Sigmoid colon (tissue), 7 donors: ENCODE results near the gene H19. TPM values are rescaled to one million over a fixed set of nuclear protein-coding genes. Genes with fewer than 3 reads are reported as not detected.

Experiments
- DNase-seq: peaks from one replicate; pipeline ENCODE4 v3.0.0-alpha.2; 2019
- H3K27ac ChIP-seq, 4 donors: fragments of 200-600 bp; sonication (generic); one replicate each; pipeline ENCODE4 v1.5.1; 2016 to 2019; ENCODE audit warnings: mild to moderate bottlenecking in 1 of 4
- H3K27me3 ChIP-seq, 3 donors: fragments of 200-600 bp; sonication (generic); one replicate each; pipeline ENCODE4 v1.5.1; 2019; ENCODE audit warnings: mild to moderate bottlenecking in 1 of 3
- H3K36me3 ChIP-seq, 4 donors: fragments of 200-600 bp; sonication (generic); one replicate each; pipeline ENCODE4 v1.5.1; 2016 to 2019
- H3K4me1 ChIP-seq, 4 donors: fragments of 200-600 bp; sonication (generic); one replicate each; pipeline ENCODE4 v1.5.1; 2017 to 2019
- H3K4me3 ChIP-seq, 4 donors: fragments of 200-600 bp; sonication (generic); one replicate each; pipeline ENCODE4 v1.5.1; 2017 to 2019; ENCODE audit warnings: mild to moderate bottlenecking in 2 of 4, moderate library complexity in 1 of 4
- H3K9me3 ChIP-seq, 4 donors: fragments of 200-600 bp in 3 of 4; sonication (generic) in 3 of 4; one replicate each; pipeline versions ENCODE4 v1.5.1 to v1.6.1; 2013 to 2019
- CTCF ChIP-seq, 4 experiments: fragments of 450-650 bp in 3 of 4; fragments of 200-600 bp in 1 of 4; IDR thresholded peaks; one replicate each; pipeline ENCODE4 v1.5.1; 2016 to 2019; ENCODE audit warnings: antibody characterized with exemption in 4 of 4, mild to moderate bottlenecking in 3 of 4, moderate library complexity in 2 of 4
- EP300 ChIP-seq, 4 donors: sonication (generic); formaldehyde crosslinking; IDR thresholded peaks; one replicate each; pipeline ENCODE4 v1.6.1; 2017; ENCODE audit warnings: antibody characterized with exemption in 4 of 4
- POLR2A ChIP-seq, 2 donors: fragments of 450-650 bp; IDR thresholded peaks; one replicate each; pipeline ENCODE4 v1.6.1; 2016; ENCODE audit warnings: antibody characterized with exemption in 2 of 2, mild to moderate bottlenecking in 2 of 2, moderate library complexity in 2 of 2
- POLR2AphosphoS5 ChIP-seq, 4 donors: sonication (generic); formaldehyde crosslinking; IDR thresholded peaks; one replicate each; pipeline ENCODE4 v1.6.1; 2017; ENCODE audit warnings: antibody characterized with exemption in 4 of 4
- WGBS, 2 donors: extraction: QIAGEN DNeasy Blood & Tissue Kit; methylation state at CpG; one replicate each; pipeline ENCODE4 v1.1.7; 2013; 5-methylcytosine and 5-hydroxymethylcytosine counted together
- intact Hi-C: fragments of 100-400 bp; cut with DNase I; formaldehyde crosslinking; loops from one replicate; pipeline ENCODE4 v1.15.1; 2023
- polyA plus RNA-seq, 3 donors: library from polyadenylated mRNA; stranded (reverse); fragments of 200-250 nt; gene quantifications; one replicate each; pipeline ENCODE4 v1.2.3, GENCODE V29; 2013
- total RNA-seq, 4 donors: library from RNA; depleted of rRNA; stranded (reverse); fragments of >200 nt; gene quantifications; one replicate each; pipeline ENCODE4 v1.1.0, GENCODE V29; 2016
- donor health status: healthy with polysubstance abuse.
- donor health status: Bipolar disorder and iron deficiency.
- donor health status: healthy.

Gene H19
- total and polyA plus RNA-seq, 7 donors = 9.9 to 349 (median 67.6) TPM

DNA sequence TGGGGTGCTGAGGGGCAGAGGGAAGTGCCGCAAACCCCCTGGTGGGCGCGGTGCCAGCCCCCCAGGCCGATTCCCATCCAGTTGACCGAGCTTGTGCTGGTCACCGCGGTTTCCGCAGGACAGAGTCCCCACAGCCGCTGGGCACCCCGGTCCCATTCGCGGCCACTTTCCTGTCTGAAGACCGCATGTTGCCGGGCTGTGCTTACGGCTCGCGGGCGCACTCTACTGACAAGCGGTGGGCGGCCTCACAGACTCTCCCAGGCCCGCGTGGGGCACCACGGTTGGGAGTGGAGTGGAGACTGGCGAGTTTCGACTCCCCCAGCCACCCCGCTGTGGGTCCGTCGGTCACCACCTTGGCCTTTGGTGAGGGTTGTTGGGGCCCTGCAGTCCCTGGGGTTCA lies 648 bp upstream of the H19 start:
- TF ChIP-seq CTCF (IDR thresholded peaks at IDR 0.05) (no peak), POLR2AphosphoS5 (IDR thresholded peaks at IDR 0.05) (no peak), POLR2A (IDR thresholded peaks at IDR 0.05) (no peak), EP300 (IDR thresholded peaks at IDR 0.05) (no peak)
- no peaks in the 10 kb centered on the region for H3K36me3 ChIP-seq
- H3K27ac ChIP-seq = no peak overlapping the region
- no peaks in the 10 kb centered on the region for H3K4me1 ChIP-seq
- no peak overlapping the region for H3K4me3 ChIP-seq
- no peaks in the 10 kb centered on the region for H3K9me3 ChIP-seq
- intact Hi-C loops = no loop called here
- H3K27me3 ChIP-seq = no peaks in the 10 kb centered on the region
- WGBS, 2 donors = no CpG with 5 or more reads among the region's 28 CpGs
- DNase-seq = no peak

DNA sequence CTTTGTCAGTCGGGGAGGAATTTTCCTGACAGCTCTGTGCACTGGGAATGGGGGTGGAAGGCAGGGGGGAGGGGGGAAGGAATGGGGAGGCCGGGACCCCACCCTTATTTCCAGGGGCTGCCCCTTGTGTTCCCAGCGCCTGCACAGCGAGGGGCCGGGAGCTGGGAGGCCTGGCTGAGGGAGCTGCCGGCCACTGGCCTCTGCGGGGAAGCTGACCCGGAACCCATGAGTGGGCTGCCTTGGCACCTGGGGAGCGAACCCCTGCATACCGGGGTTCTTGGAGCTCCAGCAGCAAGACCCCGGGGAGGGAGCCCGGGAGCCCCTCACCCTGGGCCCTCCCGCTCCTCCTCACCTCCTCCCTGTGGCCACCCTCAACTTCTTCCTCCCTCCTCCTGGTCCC lies 3.5 kb downstream of the H19 start:
- H3K9me3 ChIP-seq = no peaks in the 10 kb centered on the region
- peak; percentile 24 for DNase-seq
- H3K36me3 ChIP-seq = no peaks in the 10 kb centered on the region
- no peaks in the 10 kb centered on the region for H3K27me3 ChIP-seq
- TF ChIP-seq POLR2AphosphoS5 (IDR thresholded peaks at IDR 0.05) (no peak), EP300 (IDR thresholded peaks at IDR 0.05) (no peak), CTCF (IDR thresholded peaks at IDR 0.05) (no peak), POLR2A (IDR thresholded peaks at IDR 0.05) (no peak)
- H3K4me3 ChIP-seq = no peak overlapping the region
- intact Hi-C loops = no loop called here
- H3K4me1 ChIP-seq = no peaks in the 10 kb centered on the region
- H3K27ac ChIP-seq = no peak overlapping the region
- WGBS, 2 donors = 62 to 89% methylated on average over 12 of the region's 13 CpGs

GRCh38 chr11:1992111-1992510 lies 5.5 kb downstream of the H19 start:
- no peak for TF ChIP-seq POLR2A (IDR thresholded peaks at IDR 0.05)
- no peak for TF ChIP-seq EP300 (IDR thresholded peaks at IDR 0.05)
- no peak for TF ChIP-seq POLR2AphosphoS5 (IDR thresholded peaks at IDR 0.05)
- TF ChIP-seq CTCF (IDR thresholded peaks at IDR 0.05) = no peak
- WGBS, 2 donors = 82 to 89% methylated on average over 15 to 16 of the region's 26 CpGs
- Histone ChIP-seq H3K27me3 (no peaks in the 10 kb centered on the region), H3K4me3 (no peak overlapping the region), H3K9me3 (no peaks in the 10 kb centered on the region), H3K27ac (no peak overlapping the region), H3K4me1 (no peaks in the 10 kb centered on the region), H3K36me3 (no peaks in the 10 kb centered on the region)
- peak; percentile 44 for DNase-seq
- intact Hi-C loops = no loop called here

DNA sequence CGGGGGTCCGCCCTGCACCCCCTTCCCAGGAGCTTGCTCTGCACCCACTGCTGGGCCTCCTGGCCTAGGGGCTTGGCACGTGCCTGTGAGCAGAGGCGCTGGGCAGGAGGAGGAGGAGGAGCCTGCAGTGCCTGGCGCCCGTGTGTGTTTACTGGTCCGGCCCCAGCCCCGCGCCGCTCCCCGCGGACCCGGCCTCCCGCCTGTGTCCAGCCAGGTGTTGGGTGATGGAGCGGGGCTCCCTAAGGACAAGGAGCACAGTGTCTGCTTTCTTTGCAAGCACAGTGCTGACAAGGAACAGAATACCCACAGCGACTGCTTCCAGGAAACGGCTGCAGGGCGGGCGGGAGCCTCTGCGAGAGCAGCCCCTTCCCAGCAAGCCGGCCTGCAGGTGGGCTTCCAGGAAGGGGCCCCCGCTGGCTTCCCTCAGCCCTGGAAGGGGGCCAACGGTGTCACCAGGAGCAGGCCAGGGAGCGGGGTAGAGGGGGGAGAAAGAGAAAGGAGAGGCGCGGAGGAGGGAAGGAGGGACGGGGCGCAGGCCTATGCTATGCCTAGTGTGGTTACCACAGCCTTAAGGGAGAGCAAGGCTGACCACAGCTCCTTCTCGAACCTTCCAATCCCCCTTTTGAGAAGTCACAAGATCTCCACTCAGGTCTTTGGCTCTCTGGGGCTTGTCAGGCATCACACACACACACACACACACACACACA lies 6.6 kb downstream of the H19 start:
- Histone ChIP-seq H3K27ac (no peak overlapping the region), H3K27me3 (no peaks in the 10 kb centered on the region), H3K36me3 (no peaks in the 10 kb centered on the region), H3K4me3 (no peak overlapping the region), H3K9me3 (no peaks in the 10 kb centered on the region), H3K4me1 (no peaks in the 10 kb centered on the region)
- TF ChIP-seq EP300 (IDR thresholded peaks at IDR 0.05) (no peak), POLR2A (IDR thresholded peaks at IDR 0.05) (no peak), CTCF (IDR thresholded peaks at IDR 0.05) (no peak)
- no peak for DNase-seq
- WGBS, 2 donors = no CpG with 5 or more reads among the region's 29 CpGs
- intact Hi-C loops = no loop called here

DNA sequence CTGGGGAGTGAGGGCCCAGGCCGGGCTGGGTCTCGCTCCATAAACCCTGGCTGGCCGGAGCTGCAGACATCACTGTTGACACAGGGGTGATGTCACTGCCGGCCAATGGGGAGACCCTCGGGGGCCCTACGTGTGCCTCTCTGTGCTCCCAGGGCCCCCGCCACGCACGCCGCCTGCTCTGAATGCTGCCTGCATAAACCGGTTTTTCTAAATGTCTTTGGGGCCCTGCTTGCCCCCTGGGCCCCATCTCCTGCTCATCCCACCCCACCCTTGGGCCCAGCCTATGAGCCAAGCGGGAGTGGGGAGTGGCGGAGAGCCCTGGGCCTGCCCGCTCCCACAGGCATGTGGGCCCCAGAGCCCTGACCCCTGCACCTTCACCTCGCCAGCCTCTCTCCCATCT lies 7.7 kb downstream of the H19 start:
- Histone ChIP-seq H3K27me3 (no peaks in the 10 kb centered on the region), H3K36me3 (no peaks in the 10 kb centered on the region), H3K9me3 (no peaks in the 10 kb centered on the region), H3K4me3 (no peak overlapping the region), H3K27ac (no peak overlapping the region), H3K4me1 (no peaks in the 10 kb centered on the region)
- no peak for DNase-seq
- no peak for TF ChIP-seq POLR2A (IDR thresholded peaks at IDR 0.05)
- TF ChIP-seq EP300 (IDR thresholded peaks at IDR 0.05) = no peak
- TF ChIP-seq CTCF (IDR thresholded peaks at IDR 0.05) = no peak
- no peak for TF ChIP-seq POLR2AphosphoS5 (IDR thresholded peaks at IDR 0.05)
- no CpG with 5 or more reads among the region's 15 CpGs for WGBS, 2 donors
- intact Hi-C loops = no loop called here
